Loucy (cell line): ENCODE measurements around the gene GSDME.

Experiments
- H2AFZ ChIP-seq: fragments of 200-600 bp; sonication (generic); 2 replicates; pipeline ENCODE4 v1.6.0; 2016; ENCODE audit warnings: antibody characterized with exemption, mild to moderate bottlenecking, low read length, moderate library complexity
- H3F3A ChIP-seq: fragments of 200-600 bp; 2 replicates; pipeline ENCODE4 v1.6.0; 2016; ENCODE audit warnings: antibody characterized with exemption, low read depth, mild to moderate bottlenecking
- H3K27me3 ChIP-seq: fragments of 200-600 bp; sonication (generic); 2 replicates; pipeline ENCODE4 v1.6.1; 2014; ENCODE audit warnings: low read length, mild to moderate bottlenecking; ENCODE audit not compliant: insufficient read depth, poor library complexity, severe bottlenecking
- H3K36me3 ChIP-seq: fragments of 200-600 bp; sonication (generic); 2 replicates; pipeline ENCODE4 v1.6.1; 2016; ENCODE audit warnings: low read length; ENCODE audit not compliant: insufficient read depth
- H3K4me1 ChIP-seq: fragments of 200-600 bp; sonication (generic); 2 replicates; pipeline ENCODE4 v1.5.1; 2014; ENCODE audit warnings: low read length, mild to moderate bottlenecking; ENCODE audit not compliant: insufficient read depth, poor library complexity, severe bottlenecking
- H3K4me2 ChIP-seq: fragments of 200-600 bp; sonication (generic); 2 replicates; pipeline ENCODE4 v1.6.0; 2014; ENCODE audit warnings: antibody characterized with exemption, low read length, low read depth, mild to moderate bottlenecking; ENCODE audit not compliant: poor library complexity, severe bottlenecking
- H3K4me3 ChIP-seq: fragments of 200-600 bp; sonication (generic); 2 replicates; pipeline ENCODE4 v1.5.1; 2014; ENCODE audit warnings: low read length, mild to moderate bottlenecking, mixed read lengths; ENCODE audit not compliant: poor library complexity, severe bottlenecking
- H3K79me2 ChIP-seq: fragments of 200-600 bp; sonication (generic); 2 replicates; pipeline ENCODE4 v1.6.1; 2014; ENCODE audit warnings: low read length; ENCODE audit not compliant: insufficient read depth
- H3K9ac ChIP-seq: fragments of 200-600 bp; sonication (generic); 2 replicates; pipeline ENCODE4 v1.6.0; 2014; ENCODE audit warnings: mild to moderate bottlenecking, low read depth, low read length, moderate library complexity; ENCODE audit not compliant: poor library complexity, severe bottlenecking
- H3K9me2 ChIP-seq: fragments of 200-600 bp; sonication (generic); replicated peaks from 2 replicates; pipeline ENCODE4 v1.6.1; 2016; ENCODE audit warnings: low read depth, low read length, mixed read lengths
- H3K9me3 ChIP-seq: fragments of 200-600 bp; sonication (generic); 2 replicates; pipeline ENCODE4 v1.6.1; 2014; ENCODE audit warnings: mild to moderate bottlenecking, antibody characterized with exemption, low read length, low read depth; ENCODE audit not compliant: insufficient read depth
- H4K20me1 ChIP-seq: fragments of 200-600 bp; sonication (generic); 2 replicates; pipeline ENCODE4 v1.6.0; 2014; ENCODE audit warnings: antibody characterized with exemption, low read length, mild to moderate bottlenecking; ENCODE audit not compliant: insufficient read depth, poor library complexity, severe bottlenecking
- CTCF ChIP-seq: fragments of 200-600 bp; sonication (generic); conservative IDR thresholded peaks from 2 replicates; pipeline ENCODE4 v1.5.1; 2014; ENCODE audit warnings: mild to moderate bottlenecking, antibody characterized with exemption, low read length
- EZH2phosphoT487 ChIP-seq: fragments of 200-600 bp; IDR thresholded peaks from 2 replicates; pipeline ENCODE4 v1.6.1; 2018; ENCODE audit warnings: antibody characterized with exemption, mild to moderate bottlenecking, moderate library complexity, borderline replicate concordance

GSDME gene

GRCh38 chr7:24669971-24670591 is 87.2 kb downstream of the GSDME start:
- peak overlapping the region; percentile 11 for H3K9ac ChIP-seq
- no peaks in the 10 kb centered on the region; the same call in 1 of the 2 replicates for H3K36me3 ChIP-seq
- no peaks in the 10 kb centered on the region for H3F3A ChIP-seq
- peaks cover 19% of the 10 kb centered on the region for H3K4me1 ChIP-seq
- H3K9me3 ChIP-seq, result no peaks in the 10 kb centered on the region
- H2AFZ ChIP-seq, result no peak overlapping the region
- no peaks in the 10 kb centered on the region for H3K79me2 ChIP-seq
- H3K27me3 ChIP-seq, result no peaks in the 10 kb centered on the region
- no peaks in the 10 kb centered on the region for H3K9me2 ChIP-seq
- no peak overlapping the region for H3K4me3 ChIP-seq
- H4K20me1 ChIP-seq, result no peaks in the 10 kb centered on the region
- peak overlapping the region; percentile 21 for H3K4me2 ChIP-seq
- TF ChIP-seq CTCF, result no peak
- no peak for TF ChIP-seq EZH2phosphoT487

GRCh38 chr7:24668927-24669635 is 88.2 kb downstream of the GSDME start:
- H3K9ac ChIP-seq, result peak overlapping the region; percentile 11
- peaks cover 19% of the 10 kb centered on the region for H3K4me1 ChIP-seq

GRCh38 chr7:24665564-24666294 is 91.5 kb downstream of the GSDME start:
- H3F3A ChIP-seq, result no peaks in the 10 kb centered on the region
- H3K9me2 ChIP-seq, result no peaks in the 10 kb centered on the region
- H3K4me1 ChIP-seq, result peaks cover 19% of the 10 kb centered on the region
- no peaks in the 10 kb centered on the region for H3K27me3 ChIP-seq
- H2AFZ ChIP-seq, result no peak overlapping the region
- TF ChIP-seq EZH2phosphoT487 (no peak), CTCF (peak; percentile 83)
- no peak overlapping the region for H3K4me3 ChIP-seq
- no peak overlapping the region for H3K4me2 ChIP-seq
- H3K9ac ChIP-seq, result no peak overlapping the region
- no peaks in the 10 kb centered on the region for H3K9me3 ChIP-seq
- H3K36me3 ChIP-seq, result no peaks in the 10 kb centered on the region; the same call in 1 of the 2 replicates
- H3K79me2 ChIP-seq, result no peaks in the 10 kb centered on the region
- no peaks in the 10 kb centered on the region for H4K20me1 ChIP-seq

More at GRCh38 chr7:24668927-24669635, 88.2 kb downstream of the GSDME start:
- no peaks in the 10 kb centered on the region for H3K27me3 ChIP-seq
- H4K20me1 ChIP-seq, result no peaks in the 10 kb centered on the region
- TF ChIP-seq EZH2phosphoT487, result no peak
- TF ChIP-seq CTCF, result no peak
- no peaks in the 10 kb centered on the region for H3K9me3 ChIP-seq
- no peak overlapping the region for H2AFZ ChIP-seq
- no peaks in the 10 kb centered on the region for H3F3A ChIP-seq
- H3K9me2 ChIP-seq, result no peaks in the 10 kb centered on the region
- no peak overlapping the region for H3K4me2 ChIP-seq
- no peaks in the 10 kb centered on the region for H3K79me2 ChIP-seq
- H3K4me3 ChIP-seq, result no peak overlapping the region
- H3K36me3 ChIP-seq, result no peaks in the 10 kb centered on the region; the same call in 1 of the 2 replicates
